Adrenal gland (tissue), 5 donors: ENCODE data around the gene DRICH1.
"Not testable (repeated sequence)": the region's sequence is repeated elsewhere in the genome, so short reads cannot be mapped to it uniquely, and the experiment has no call there.

Experiments
- POLR2A ChIP-seq, 2 donors: fragments of 450-650 bp; IDR thresholded peaks; one replicate each; pipeline ENCODE4 v1.6.1; 2017; ENCODE audit warnings: antibody characterized with exemption in 2 of 2, mild to moderate bottlenecking in 2 of 2, moderate library complexity in 1 of 2
- TF ChIP-seq, protein P1 (sequence below), 6 experiments: fragments of 450-650 bp in 4 of 6; fragments of 200-600 bp in 2 of 6; sonication (generic) in 1 of 6; IDR thresholded peaks; 1 replicate in 5 of 6; 2 replicates in 1 of 6; pipeline versions ENCODE4 v1.5.1 to v1.8.0; 2016 to 2021; ENCODE audit warnings: antibody characterized with exemption in 6 of 6, mild to moderate bottlenecking in 2 of 6, moderate library complexity in 1 of 6
- donor health status: DM: no; HTN: no; CAD: no.

DNA sequence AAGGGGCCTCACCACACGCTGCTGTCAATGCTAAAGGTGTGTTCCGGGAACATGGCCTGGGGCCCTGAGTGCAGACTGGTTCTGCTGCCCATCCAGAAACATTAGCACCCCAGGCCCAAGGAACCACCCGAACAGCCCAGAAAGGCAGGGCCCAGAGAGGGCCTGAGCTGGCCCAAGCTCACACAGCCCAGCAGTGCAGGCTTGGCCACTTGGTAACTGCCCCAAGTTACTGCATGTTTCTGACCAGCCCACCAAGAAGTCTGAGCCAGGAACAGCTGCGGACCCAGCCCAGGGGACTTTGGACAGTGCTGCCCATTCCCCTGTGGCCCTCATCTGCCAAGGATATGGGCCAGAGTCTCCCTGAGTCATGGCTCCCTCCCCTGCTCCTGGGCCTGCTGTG is 39.3 kb upstream of the DRICH1 start:
- TF ChIP-seq, protein P1, sequence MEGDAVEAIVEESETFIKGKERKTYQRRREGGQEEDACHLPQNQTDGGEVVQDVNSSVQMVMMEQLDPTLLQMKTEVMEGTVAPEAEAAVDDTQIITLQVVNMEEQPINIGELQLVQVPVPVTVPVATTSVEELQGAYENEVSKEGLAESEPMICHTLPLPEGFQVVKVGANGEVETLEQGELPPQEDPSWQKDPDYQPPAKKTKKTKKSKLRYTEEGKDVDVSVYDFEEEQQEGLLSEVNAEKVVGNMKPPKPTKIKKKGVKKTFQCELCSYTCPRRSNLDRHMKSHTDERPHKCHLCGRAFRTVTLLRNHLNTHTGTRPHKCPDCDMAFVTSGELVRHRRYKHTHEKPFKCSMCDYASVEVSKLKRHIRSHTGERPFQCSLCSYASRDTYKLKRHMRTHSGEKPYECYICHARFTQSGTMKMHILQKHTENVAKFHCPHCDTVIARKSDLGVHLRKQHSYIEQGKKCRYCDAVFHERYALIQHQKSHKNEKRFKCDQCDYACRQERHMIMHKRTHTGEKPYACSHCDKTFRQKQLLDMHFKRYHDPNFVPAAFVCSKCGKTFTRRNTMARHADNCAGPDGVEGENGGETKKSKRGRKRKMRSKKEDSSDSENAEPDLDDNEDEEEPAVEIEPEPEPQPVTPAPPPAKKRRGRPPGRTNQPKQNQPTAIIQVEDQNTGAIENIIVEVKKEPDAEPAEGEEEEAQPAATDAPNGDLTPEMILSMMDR (IDR thresholded peaks at IDR 0.05), result not testable (repeated sequence)
- not testable (repeated sequence) for TF ChIP-seq POLR2A (IDR thresholded peaks at IDR 0.05)
